Mesendoderm (in vitro differentiated cells): Measurements from ENCODE around the gene CHMP4B.

Source experiments
- DNase-seq: peaks from one replicate; pipeline ENCODE4 v3.0.0; 2013
- H2AK5ac ChIP-seq: 2 replicates; pipeline ENCODE4 v1.6.1; 2013; ENCODE audit warnings: low read length, inconsistent platforms
- H2BK120ac ChIP-seq: 2 replicates; pipeline ENCODE4 v1.6.1; 2013; ENCODE audit warnings: low read depth, mild to moderate bottlenecking, low read length, moderate library complexity, mixed read lengths
- H2BK15ac ChIP-seq: replicated peaks from 2 replicates; pipeline ENCODE4 v1.6.1; 2013; ENCODE audit warnings: low read depth, mild to moderate bottlenecking, moderate library complexity
- H2BK5ac ChIP-seq: 2 replicates; pipeline ENCODE4 v1.6.1; 2013; ENCODE audit warnings: low read length, inconsistent platforms
- H3K18ac ChIP-seq: 2 replicates; pipeline ENCODE4 v1.6.1; 2013; ENCODE audit warnings: mild to moderate bottlenecking, low read length, mixed read lengths
- H3K23ac ChIP-seq: one replicate; pipeline ENCODE4 v1.6.1; 2013; ENCODE audit warnings: low read length
- H3K27ac ChIP-seq: 2 replicates; pipeline ENCODE4 v1.5.1; 2013; ENCODE audit warnings: low read depth, mild to moderate bottlenecking, inconsistent platforms, low read length, moderate library complexity
- H3K27me3 ChIP-seq: 2 replicates; pipeline ENCODE4 v1.6.1; 2013; ENCODE audit warnings: low read length, control low read depth, mild to moderate bottlenecking, inconsistent platforms; ENCODE audit not compliant: insufficient read depth, poor library complexity
- H3K36me3 ChIP-seq: 2 replicates; pipeline ENCODE4 v1.6.1; 2013; ENCODE audit warnings: low read length, inconsistent platforms; ENCODE audit not compliant: control insufficient read depth, insufficient read depth
- H3K4ac ChIP-seq: one replicate; pipeline ENCODE4 v1.6.1; 2013; ENCODE audit warnings: low read depth, mild to moderate bottlenecking, low read length, moderate library complexity
- H3K4me1 ChIP-seq: 2 replicates; pipeline ENCODE4 v1.6.1; 2013; ENCODE audit warnings: low read depth, low read length, inconsistent platforms; ENCODE audit not compliant: control insufficient read depth
- H3K4me2 ChIP-seq: 2 replicates; pipeline ENCODE4 v1.6.1; 2013; ENCODE audit warnings: low read length
- H3K4me3 ChIP-seq: 2 replicates; pipeline ENCODE4 v1.5.1; 2013; ENCODE audit warnings: mild to moderate bottlenecking, low read length
- H3K56ac ChIP-seq: one replicate; pipeline ENCODE4 v1.6.1; 2013; ENCODE audit warnings: low read length
- H3K79me1 ChIP-seq: 2 replicates; pipeline ENCODE4 v1.6.1; 2013; ENCODE audit warnings: low read length, inconsistent platforms
- H3K79me2 ChIP-seq: 2 replicates; pipeline ENCODE4 v1.6.1; 2013; ENCODE audit warnings: mild to moderate bottlenecking, low read length; ENCODE audit not compliant: control insufficient read depth, insufficient read depth
- H3K9ac ChIP-seq: 2 replicates; pipeline ENCODE4 v1.6.1; 2013; ENCODE audit warnings: low read length, inconsistent platforms
- H4K5ac ChIP-seq: one replicate; pipeline ENCODE4 v1.6.1; 2013; ENCODE audit warnings: low read length
- H4K8ac ChIP-seq: one replicate; pipeline ENCODE4 v1.6.1; 2013; ENCODE audit warnings: low read depth, mild to moderate bottlenecking, control low read depth, low read length, moderate library complexity
- WGBS: extraction: QIAGEN DNeasy Blood & Tissue Kit; methylation state at CpG from one replicate; pipeline ENCODE4 v1.1.7; 2013; ENCODE audit warnings: low lambda C conversion rate, missing lambda C conversion rate; ENCODE audit not compliant: insufficient coverage; ENCODE audit errors: extremely low coverage; 5-methylcytosine and 5-hydroxymethylcytosine counted together

Gene CHMP4B

GRCh38 chr20:33884633-33885032, 73.5 kb downstream of the CHMP4B start:
- no peak overlapping the region for H2AK5ac ChIP-seq
- H4K8ac ChIP-seq: no peak overlapping the region
- no peak overlapping the region for H2BK15ac ChIP-seq
- H3K27ac ChIP-seq: no peak overlapping the region
- no peak for DNase-seq
- H3K56ac ChIP-seq: no peak overlapping the region
- no peak overlapping the region for H3K9ac ChIP-seq
- H2BK5ac ChIP-seq: no peak overlapping the region
- no peak overlapping the region for H3K18ac ChIP-seq
- H3K79me2 ChIP-seq: no peaks in the 10 kb centered on the region
- no peak overlapping the region for H3K4me3 ChIP-seq
- H3K4ac ChIP-seq: no peak overlapping the region
- no peaks in the 10 kb centered on the region for H3K27me3 ChIP-seq
- H3K4me1 ChIP-seq: no peaks in the 10 kb centered on the region
- H3K79me1 ChIP-seq: no peaks in the 10 kb centered on the region
- H3K36me3 ChIP-seq: no peaks in the 10 kb centered on the region
- no peak overlapping the region for H4K5ac ChIP-seq
- H3K23ac ChIP-seq: no peak overlapping the region
- no peak overlapping the region for H2BK120ac ChIP-seq
- no CpG with 5 or more reads among the region's 2 CpGs for WGBS
- H3K4me2 ChIP-seq: no peak overlapping the region

GRCh38 chr20:33889312-33889711, 78.2 kb downstream of the CHMP4B start:
- H2BK120ac ChIP-seq: no peak overlapping the region
- no peak overlapping the region for H3K9ac ChIP-seq
- no peaks in the 10 kb centered on the region for H3K79me2 ChIP-seq
- no peak overlapping the region for H3K4me2 ChIP-seq
- H3K27me3 ChIP-seq: no peaks in the 10 kb centered on the region
- no peak overlapping the region for H3K56ac ChIP-seq
- H3K18ac ChIP-seq: no peak overlapping the region
- no peak overlapping the region for H4K5ac ChIP-seq
- no peak overlapping the region for H3K4me3 ChIP-seq
- H3K36me3 ChIP-seq: no peaks in the 10 kb centered on the region
- no peak overlapping the region for H3K23ac ChIP-seq
- no peak overlapping the region for H2BK15ac ChIP-seq
- no peak overlapping the region for H2AK5ac ChIP-seq
- H4K8ac ChIP-seq: no peak overlapping the region
- DNase-seq: no peak
- H3K4me1 ChIP-seq: no peaks in the 10 kb centered on the region
- H3K27ac ChIP-seq: no peak overlapping the region
- no peak overlapping the region for H2BK5ac ChIP-seq
- H3K79me1 ChIP-seq: no peaks in the 10 kb centered on the region
- H3K4ac ChIP-seq: no peak overlapping the region

- DNase-seq: no peak
- no peak overlapping the region for H3K27ac ChIP-seq
These were observed 79.4 kb downstream of the CHMP4B start for GRCh38 chr20:33890557-33890956.

DNA sequence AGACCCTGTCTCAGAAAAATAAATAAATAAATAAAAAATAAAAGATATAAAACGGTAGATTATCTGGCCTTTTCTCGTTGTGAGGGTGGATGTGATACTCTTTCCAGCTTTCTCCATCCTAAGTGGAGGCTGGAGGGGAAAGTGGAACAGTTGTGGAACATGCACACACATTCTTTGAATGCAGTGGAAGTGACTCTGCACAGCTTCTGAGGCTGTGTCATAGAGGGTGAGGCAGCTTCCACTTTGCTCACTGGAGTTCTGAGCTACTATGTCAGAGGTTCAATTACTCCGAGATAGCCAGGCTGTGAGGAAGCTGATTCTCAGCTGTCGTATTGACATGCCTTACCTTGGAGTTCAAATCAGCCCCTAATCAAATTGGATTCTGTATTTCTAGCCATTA, 82.2 kb downstream of the CHMP4B start:
- H3K23ac ChIP-seq: no peak overlapping the region

More at GRCh38 chr20:33890557-33890956, 79.4 kb downstream of the CHMP4B start:
- H3K27me3 ChIP-seq: no peaks in the 10 kb centered on the region
- H3K18ac ChIP-seq: no peak overlapping the region
- H3K4me2 ChIP-seq: no peak overlapping the region
- H3K23ac ChIP-seq: no peak overlapping the region
- H3K9ac ChIP-seq: no peak overlapping the region
- H3K4me1 ChIP-seq: no peaks in the 10 kb centered on the region
- H2AK5ac ChIP-seq: no peak overlapping the region
- no peak overlapping the region for H4K8ac ChIP-seq
- no peaks in the 10 kb centered on the region for H3K36me3 ChIP-seq
- H3K4ac ChIP-seq: no peak overlapping the region
- H3K79me2 ChIP-seq: no peaks in the 10 kb centered on the region
- H2BK120ac ChIP-seq: no peak overlapping the region
- H3K4me3 ChIP-seq: no peak overlapping the region
- no peak overlapping the region for H4K5ac ChIP-seq
- no peak overlapping the region for H2BK15ac ChIP-seq
- H3K56ac ChIP-seq: no peak overlapping the region
- no CpG with 5 or more reads among the region's 1 CpG for WGBS
- H3K79me1 ChIP-seq: no peaks in the 10 kb centered on the region
- no peak overlapping the region for H2BK5ac ChIP-seq

DNA sequence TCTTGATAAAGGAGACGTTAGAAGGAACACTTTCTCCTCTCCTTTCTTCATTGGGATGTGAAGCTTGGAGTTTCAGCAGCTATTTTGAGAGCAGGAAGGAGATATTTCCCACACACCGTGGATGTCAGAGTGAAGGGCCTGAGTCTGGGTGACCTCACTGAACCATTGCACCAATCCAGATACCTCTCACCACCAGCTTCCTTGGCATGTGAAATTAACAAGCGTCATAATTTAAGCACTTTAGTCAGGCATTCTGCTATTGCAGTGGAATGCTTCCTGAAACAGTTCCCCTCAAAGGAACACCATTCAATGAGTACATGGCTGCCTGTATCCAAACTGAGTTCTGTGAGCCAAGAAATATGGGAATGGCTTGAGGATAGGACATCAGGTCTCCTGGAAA, 83.7 kb downstream of the CHMP4B start:
- no peak overlapping the region for H3K4me3 ChIP-seq
- no peaks in the 10 kb centered on the region for H3K27me3 ChIP-seq
- H3K4me2 ChIP-seq: no peak overlapping the region
- H3K9ac ChIP-seq: no peak overlapping the region
- no peak overlapping the region for H4K5ac ChIP-seq
- no peaks in the 10 kb centered on the region for H3K4me1 ChIP-seq
- no peak overlapping the region for H3K4ac ChIP-seq
- H2BK5ac ChIP-seq: no peak overlapping the region
- WGBS: no CpG with 5 or more reads among the region's 3 CpGs
- no peak overlapping the region for H3K23ac ChIP-seq
- H4K8ac ChIP-seq: no peak overlapping the region
- H3K79me1 ChIP-seq: no peaks in the 10 kb centered on the region
- H3K27ac ChIP-seq: no peak overlapping the region
- no peaks in the 10 kb centered on the region for H3K36me3 ChIP-seq
- no peak overlapping the region for H2BK15ac ChIP-seq
- H2BK120ac ChIP-seq: no peak overlapping the region
- H3K79me2 ChIP-seq: no peaks in the 10 kb centered on the region
- H2AK5ac ChIP-seq: no peak overlapping the region
- no peak overlapping the region for H3K18ac ChIP-seq
- H3K56ac ChIP-seq: no peak overlapping the region
- DNase-seq: no peak

More for the DNA sequence above, 82.2 kb downstream of the CHMP4B start:
- Histone ChIP-seq H3K27me3 (no peaks in the 10 kb centered on the region), H3K4me3 (no peak overlapping the region), H4K8ac (no peak overlapping the region), H2BK15ac (no peak overlapping the region), H3K9ac (no peak overlapping the region), H2BK120ac (no peak overlapping the region), H2AK5ac (no peak overlapping the region), H3K4ac (no peak overlapping the region), H3K36me3 (no peaks in the 10 kb centered on the region), H3K79me2 (no peaks in the 10 kb centered on the region), H3K56ac (no peak overlapping the region), H3K79me1 (no peaks in the 10 kb centered on the region), H3K27ac (no peak overlapping the region), H3K4me2 (no peak overlapping the region), H3K4me1 (no peaks in the 10 kb centered on the region), H3K18ac (no peak overlapping the region), H4K5ac (no peak overlapping the region), H2BK5ac (no peak overlapping the region)
- no peak for DNase-seq
- no CpG with 5 or more reads among the region's 4 CpGs for WGBS

DNA sequence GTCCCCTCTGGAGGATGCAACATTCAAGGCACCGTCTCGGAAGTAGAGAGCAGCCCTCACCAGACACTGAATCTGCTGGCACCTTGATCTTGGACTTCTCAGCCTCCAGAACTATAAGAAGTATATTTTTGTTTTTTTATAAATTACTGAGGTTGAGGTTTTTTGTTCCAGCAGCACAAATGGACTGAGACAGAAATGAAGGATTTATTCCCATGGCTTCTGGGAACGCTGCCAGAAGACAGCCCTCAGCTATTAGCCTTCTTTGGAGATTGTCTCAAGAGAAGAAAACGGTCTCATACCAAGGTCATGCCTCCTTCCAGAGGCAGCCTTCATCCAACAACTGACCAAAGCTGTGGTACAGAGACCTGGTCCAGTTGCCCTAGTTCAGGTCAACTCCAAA, 85.4 kb downstream of the CHMP4B start:
- H3K56ac ChIP-seq: no peak overlapping the region
- H3K18ac ChIP-seq: no peak overlapping the region
- no peak overlapping the region for H2BK120ac ChIP-seq
- no peak overlapping the region for H2BK15ac ChIP-seq
- H2AK5ac ChIP-seq: no peak overlapping the region
- H3K9ac ChIP-seq: no peak overlapping the region
- WGBS: no CpG with 5 or more reads among the region's 4 CpGs
- H4K5ac ChIP-seq: no peak overlapping the region
- DNase-seq: no peak
- H4K8ac ChIP-seq: no peak overlapping the region
- no peak overlapping the region for H3K4me2 ChIP-seq
- H3K23ac ChIP-seq: no peak overlapping the region
- no peaks in the 10 kb centered on the region for H3K36me3 ChIP-seq
- H3K4me3 ChIP-seq: no peak overlapping the region
- no peak overlapping the region for H3K4ac ChIP-seq
- H3K27ac ChIP-seq: no peak overlapping the region
- H3K79me2 ChIP-seq: no peaks in the 10 kb centered on the region
- H2BK5ac ChIP-seq: no peak overlapping the region
- H3K79me1 ChIP-seq: no peaks in the 10 kb centered on the region
- H3K4me1 ChIP-seq: no peaks in the 10 kb centered on the region
- H3K27me3 ChIP-seq: no peaks in the 10 kb centered on the region
